MCF 10A (cell line): ENCODE measurements around the gene ARHGEF4. TPM values are rescaled to one million over a fixed set of nuclear protein-coding genes. Genes with fewer than 3 reads are reported as not detected.

Experiments used
- BruUV-seq: library from RNA; stranded (reverse); fragments of 400-500 nt; replicated peaks from 2 replicates; lab custom pipeline; 2021; lab: Mats Ljungman, UMichigan
- CTCF ChIA-PET: fragments of 300-600 bp; sonication (Branson Sonifier 250); formaldehyde crosslinking; extraction: SDS; loops from one replicate; lab custom pipeline; 2021; ENCODE audit warnings: antibody characterized with exemption, inconsistent platforms; lab: Yijun Ruan, JAX
- POLR2A ChIA-PET: fragments of 300-600, 350-650 bp; sonication (Branson Sonifier 250); formaldehyde crosslinking; extraction: SDS; loops from one replicate; lab custom pipeline; 2020; ENCODE audit warnings: antibody characterized with exemption, inconsistent platforms; lab: Yijun Ruan, JAX
- DNase-seq: peaks from one replicate; pipeline ENCODE4 v3.0.0-alpha.2; 2018; ENCODE audit not compliant: unreplicated experiment
- H3K27ac Mint-ChIP-seq: one replicate; pipeline ENCODE4 v1.8.0; 2022; ENCODE audit warnings: mild to moderate bottlenecking, low read depth, mixed read lengths; ENCODE audit not compliant: unreplicated experiment
- H3K27me3 Mint-ChIP-seq: one replicate; pipeline ENCODE4 v1.8.0; 2022; ENCODE audit warnings: mixed read lengths; ENCODE audit not compliant: insufficient read depth, unreplicated experiment
- H3K36me3 Mint-ChIP-seq: one replicate; pipeline ENCODE4 v1.8.0; 2022; ENCODE audit warnings: mild to moderate bottlenecking, moderate library complexity, mixed read lengths; ENCODE audit not compliant: insufficient read depth, unreplicated experiment
- H3K4me1 Mint-ChIP-seq: one replicate; pipeline ENCODE4 v1.8.0; 2022; ENCODE audit warnings: mixed read lengths; ENCODE audit not compliant: insufficient read depth, unreplicated experiment
- H3K4me3 Mint-ChIP-seq: one replicate; pipeline ENCODE4 v1.8.0; 2022; ENCODE audit warnings: mild to moderate bottlenecking, moderate library complexity, mixed read lengths; ENCODE audit not compliant: unreplicated experiment
- H3K9me3 Mint-ChIP-seq: one replicate; pipeline ENCODE4 v1.8.0; 2022; ENCODE audit warnings: mixed read lengths; ENCODE audit not compliant: unreplicated experiment
- CTCF ChIP-seq: fragments of 200-600 bp; IDR thresholded peaks from one replicate; pipeline ENCODE4 v1.8.0; 2022; ENCODE audit warnings: antibody characterized with exemption, mild to moderate bottlenecking; ENCODE audit not compliant: unreplicated experiment
- intact Hi-C: fragments of 100-400 bp; cut with micrococcal nuclease; formaldehyde crosslinking; loops from 2 replicates; pipeline ENCODE4 v1.14.1; 2022
- total RNA-seq: library from RNA; stranded (reverse); gene quantifications from 2 replicates; pipeline ENCODE4 v1.2.3, GENCODE V29; 2022

ARHGEF4 gene
- total RNA-seq, 1 experiment from 2014 or later = 52.0 TPM

DNA sequence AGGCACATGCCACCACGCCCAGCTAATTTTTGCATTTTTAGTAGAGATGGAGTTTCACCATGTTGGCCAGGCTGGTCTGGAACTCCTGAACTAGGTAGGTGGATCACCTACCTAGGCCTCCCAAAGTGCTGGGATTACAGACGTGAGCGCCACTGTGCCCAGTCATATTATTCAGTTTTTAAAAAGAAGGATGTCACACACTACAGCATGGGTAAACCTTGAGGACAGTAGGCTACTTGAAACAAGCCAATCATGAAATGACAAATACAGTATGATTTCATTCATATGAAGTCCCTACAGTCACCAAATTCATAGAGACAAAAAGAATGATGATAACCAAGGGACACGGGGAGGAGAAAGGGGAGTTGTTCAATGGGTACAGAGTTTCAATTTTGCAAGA lies 31.1 kb upstream of the ARHGEF4 start:
- no peaks in the 10 kb centered on the region for H3K9me3 Mint-ChIP-seq
- H3K27ac Mint-ChIP-seq = no peak overlapping the region
- no peaks in the 10 kb centered on the region for H3K27me3 Mint-ChIP-seq
- no peak for TF ChIP-seq CTCF
- CTCF ChIA-PET = interaction anchor here (0.6 kb wide), 1 partner anchor 627 kb away, joined by 3 read pairs; no protein-coding TSS in a partner anchor
- H3K4me3 Mint-ChIP-seq = no peak overlapping the region
- no TSS peak for BruUV-seq
- no peaks in the 10 kb centered on the region for H3K36me3 Mint-ChIP-seq
- intact Hi-C loops = no loop called here
- H3K4me1 Mint-ChIP-seq = peaks cover 38% of the 10 kb centered on the region
- POLR2A ChIA-PET = no interaction called here
- DNase-seq = no peak

DNA sequence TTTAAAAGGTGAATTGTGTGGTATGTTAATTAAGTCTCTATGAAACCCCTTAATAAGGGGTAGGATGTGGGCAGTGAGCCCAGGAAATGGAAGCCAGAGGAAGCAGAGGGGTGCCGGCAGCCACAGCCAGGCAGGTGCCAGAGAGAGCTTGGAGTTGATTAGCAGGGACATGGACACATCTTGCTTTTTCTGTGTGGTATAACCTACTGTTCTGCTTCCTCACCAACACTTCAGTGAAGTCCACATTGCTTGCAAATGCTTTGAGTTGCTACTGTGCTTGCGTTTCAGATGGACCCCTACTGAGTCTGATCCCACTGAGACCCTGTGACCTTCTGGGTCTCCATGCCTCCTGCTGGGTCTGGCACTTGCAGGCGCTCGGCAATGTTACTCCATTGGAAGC lies 30.3 kb upstream of the ARHGEF4 start:
- Mint-ChIP-seq H3K36me3 (no peaks in the 10 kb centered on the region), H3K27me3 (no peaks in the 10 kb centered on the region), H3K27ac (peak overlapping the region; percentile 96), H3K9me3 (no peaks in the 10 kb centered on the region), H3K4me1 (peaks cover 39% of the 10 kb centered on the region), H3K4me3 (no peak overlapping the region)
- no peak for TF ChIP-seq CTCF
- BruUV-seq = no TSS peak
- DNase-seq = no peak
- intact Hi-C loops = no loop called here
- ChIA-PET CTCF (interaction anchor here (0.6 to 2.2 kb wide), 8 partner anchors 9 to 267 kb away, joined by 3 to 11 read pairs (median 5); no protein-coding TSS in a partner anchor), POLR2A (interaction anchor here (0.6 to 4.1 kb wide), 9 partner anchors 9 to 75 kb away, joined by 3 to 95 read pairs (median 17); partner anchors contain the start of gene ARHGEF4)

GRCh38 chr2:130807659-130808385 lies 28.9 kb upstream of the ARHGEF4 start:
- Mint-ChIP-seq H3K27ac (peak overlapping the region; percentile 96), H3K36me3 (no peaks in the 10 kb centered on the region), H3K4me3 (peak overlapping the region; percentile 66), H3K27me3 (no peaks in the 10 kb centered on the region), H3K9me3 (no peaks in the 10 kb centered on the region), H3K4me1 (peaks cover 39% of the 10 kb centered on the region)
- ChIA-PET POLR2A (interaction anchor here (0.9 to 4.1 kb wide), 19 partner anchors 9 to 465 kb away, joined by 3 to 95 read pairs (median 10); partner anchors contain the start of genes ARHGEF4, FAM168B, IMP4 and PLEKHB2), CTCF (interaction anchor here (0.7 to 2.2 kb wide), 13 partner anchors 9 to 280 kb away, joined by 3 to 11 read pairs (median 4); no protein-coding TSS in a partner anchor)
- intact Hi-C loops = loop anchor here (1.0 kb wide), 2 partner anchors 16 to 28 kb away; partner anchors contain the start of gene ARHGEF4
- TF ChIP-seq CTCF = no peak
- DNase-seq = peak; percentile 97
- no TSS peak for BruUV-seq
